HEK293T (cell line): ENCODE measurements around the gene LLCFC1.

Experiments used
- CTCF ChIA-PET: fragments of 350-600 bp; formaldehyde crosslinking; extraction: SDS; loops from one replicate; lab custom pipeline; 2021; ENCODE audit warnings: antibody characterized with exemption, inconsistent platforms; lab: Yijun Ruan, JAX
- POLR2A ChIA-PET: fragments of 350-600 bp; formaldehyde crosslinking; extraction: SDS; loops from one replicate; lab custom pipeline; 2020; ENCODE audit warnings: antibody characterized with exemption, inconsistent platforms; lab: Yijun Ruan, JAX
- DNase-seq: peaks from one replicate; pipeline ENCODE4 v3.0.0; 2012; ENCODE audit warnings: mixed read lengths; ENCODE audit errors: extremely low spot score
- ARNT ChIP-seq: fragments of 450-650 bp; IDR thresholded peaks from 2 replicates; pipeline ENCODE4 v1.6.1; 2017; ENCODE audit warnings: mild to moderate bottlenecking
- BHLHE40 ChIP-seq: fragments of 450-650 bp; IDR thresholded peaks from 2 replicates; pipeline ENCODE4 v1.6.1; 2016; ENCODE audit warnings: mild to moderate bottlenecking, moderate library complexity, borderline replicate concordance
- CTBP1 ChIP-seq: fragments of 450-650 bp; IDR thresholded peaks from 2 replicates; pipeline ENCODE4 v1.6.1; 2016; ENCODE audit warnings: borderline replicate concordance
- ELF4 ChIP-seq: fragments of 450-650 bp; IDR thresholded peaks from 2 replicates; pipeline ENCODE4 v1.6.1; 2017; ENCODE audit warnings: antibody characterized with exemption
- FOXA1 ChIP-seq: fragments of 450-650 bp; IDR thresholded peaks from 2 replicates; pipeline ENCODE4 v1.6.1; 2016; ENCODE audit warnings: mild to moderate bottlenecking
- FOXK2 ChIP-seq: fragments of 450-650 bp; IDR thresholded peaks from 2 replicates; pipeline ENCODE4 v1.6.1; 2016; ENCODE audit warnings: mild to moderate bottlenecking
- FOXM1 ChIP-seq: fragments of 450-650 bp; IDR thresholded peaks from 2 replicates; pipeline ENCODE4 v1.6.1; 2017; ENCODE audit warnings: mild to moderate bottlenecking, borderline replicate concordance
- HDGF ChIP-seq: fragments of 450-650 bp; IDR thresholded peaks from 2 replicates; pipeline ENCODE4 v1.6.1; 2017; ENCODE audit warnings: antibody characterized with exemption, borderline replicate concordance
- L3MBTL2 ChIP-seq: fragments of 450-650 bp; conservative IDR thresholded peaks from 2 replicates; pipeline ENCODE4 v1.6.1; 2016; ENCODE audit warnings: mild to moderate bottlenecking
- LEF1 ChIP-seq: fragments of 450-650 bp; IDR thresholded peaks from 2 replicates; pipeline ENCODE4 v1.6.1; 2017; ENCODE audit warnings: mild to moderate bottlenecking, borderline replicate concordance
- NFRKB ChIP-seq: fragments of 450-650 bp; IDR thresholded peaks from 2 replicates; pipeline ENCODE4 v1.6.1; 2016; ENCODE audit warnings: mild to moderate bottlenecking, moderate library complexity
- SP1 ChIP-seq: fragments of 450-650 bp; IDR thresholded peaks from 2 replicates; pipeline ENCODE4 v1.6.1; 2017
- SUZ12 ChIP-seq: fragments of 450-650 bp; IDR thresholded peaks from 2 replicates; pipeline ENCODE4 v1.6.1; 2016; ENCODE audit warnings: mild to moderate bottlenecking
- TARDBP ChIP-seq: fragments of 450-650 bp; IDR thresholded peaks from 2 replicates; pipeline ENCODE4 v1.6.1; 2016
- ZNF384 ChIP-seq: fragments of 450-650 bp; IDR thresholded peaks from 2 replicates; pipeline ENCODE4 v1.6.1; 2016
- TF ChIP-seq, protein P1 (sequence below): fragments of 450-650 bp; IDR thresholded peaks from 2 replicates; pipeline ENCODE4 v1.6.1; 2016

Gene LLCFC1

DNA sequence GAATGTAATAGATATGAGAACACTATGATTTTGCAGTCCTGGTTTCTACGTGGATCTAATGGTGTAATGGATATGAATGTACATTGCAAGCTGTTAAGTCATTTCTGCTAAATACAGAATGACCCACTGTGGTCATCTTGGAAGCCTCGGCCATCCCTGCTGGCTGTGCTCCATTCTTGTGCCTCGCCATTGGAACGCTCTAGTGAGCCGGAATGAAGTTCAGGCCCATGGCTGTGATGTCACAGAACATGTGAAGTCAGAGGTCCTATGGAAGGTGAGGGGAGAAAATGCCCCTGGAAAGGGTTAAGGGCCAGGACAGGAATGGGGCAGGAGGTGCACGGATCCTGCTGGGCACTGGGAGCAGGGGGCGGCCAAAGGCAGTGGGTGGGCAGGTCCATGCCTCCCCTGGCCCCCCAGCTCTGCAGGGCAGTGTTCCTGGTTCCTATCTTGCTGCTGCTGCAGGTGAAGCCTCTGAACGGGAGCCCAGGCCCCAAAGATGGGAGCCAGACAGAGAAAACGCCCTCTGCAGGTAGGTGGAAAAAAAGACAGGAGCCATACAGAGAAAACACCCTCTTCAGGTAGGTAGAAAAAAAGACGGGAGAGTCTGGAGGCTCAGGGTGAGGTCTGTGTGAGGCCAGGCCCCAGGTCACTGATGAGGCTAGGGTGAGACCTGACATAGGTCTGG lies at the start of gene LLCFC1:
TSS of gene LLCFC1 (plus strand) at position 259 of the 685 bp plus-strand sequence. CDS start at position 397, 138 bp downstream.
- CTCF ChIA-PET: no interaction called here
- peak; percentile 53 for DNase-seq
- TF ChIP-seq CTBP1: no peak
- POLR2A ChIA-PET: no interaction called here

DNA sequence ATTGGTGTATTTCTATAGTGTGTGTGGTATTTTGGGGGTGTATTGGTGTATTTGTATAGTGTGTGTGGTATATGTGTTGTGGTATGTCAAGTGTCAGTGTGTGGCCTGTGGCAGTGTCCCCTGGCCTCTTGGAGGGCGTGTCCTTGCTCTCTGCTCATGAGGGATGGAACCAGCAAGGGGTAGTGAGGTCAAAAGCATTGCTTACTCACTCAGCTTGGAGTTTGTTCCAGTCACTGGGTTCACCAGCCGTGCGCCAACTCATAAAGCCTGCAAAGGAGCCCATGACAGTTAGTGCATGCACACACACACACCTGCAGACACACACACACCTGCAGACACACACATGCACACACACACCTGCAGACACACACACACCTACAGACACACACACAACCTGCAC lies 49.5 kb upstream of the LLCFC1 start:
- DNase-seq: no peak
- ChIA-PET POLR2A (no interaction called here), CTCF (no interaction called here)
- no peak for TF ChIP-seq CTBP1
- TF ChIP-seq HDGF: no peak
- TF ChIP-seq NFRKB: no peak
- TF ChIP-seq, protein P1, sequence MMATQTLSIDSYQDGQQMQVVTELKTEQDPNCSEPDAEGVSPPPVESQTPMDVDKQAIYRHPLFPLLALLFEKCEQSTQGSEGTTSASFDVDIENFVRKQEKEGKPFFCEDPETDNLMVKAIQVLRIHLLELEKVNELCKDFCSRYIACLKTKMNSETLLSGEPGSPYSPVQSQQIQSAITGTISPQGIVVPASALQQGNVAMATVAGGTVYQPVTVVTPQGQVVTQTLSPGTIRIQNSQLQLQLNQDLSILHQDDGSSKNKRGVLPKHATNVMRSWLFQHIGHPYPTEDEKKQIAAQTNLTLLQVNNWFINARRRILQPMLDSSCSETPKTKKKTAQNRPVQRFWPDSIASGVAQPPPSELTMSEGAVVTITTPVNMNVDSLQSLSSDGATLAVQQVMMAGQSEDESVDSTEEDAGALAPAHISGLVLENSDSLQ: no peak
- no peak for TF ChIP-seq FOXA1
- TF ChIP-seq LEF1: no peak
- TF ChIP-seq ZNF384: no peak
- no peak for TF ChIP-seq TARDBP
- TF ChIP-seq SUZ12: no peak
- TF ChIP-seq L3MBTL2: no peak
- TF ChIP-seq ARNT: no peak
- no peak for TF ChIP-seq ELF4
- TF ChIP-seq BHLHE40: no peak
- no peak for TF ChIP-seq SP1
- no peak for TF ChIP-seq FOXK2
- TF ChIP-seq FOXM1: no peak

DNA sequence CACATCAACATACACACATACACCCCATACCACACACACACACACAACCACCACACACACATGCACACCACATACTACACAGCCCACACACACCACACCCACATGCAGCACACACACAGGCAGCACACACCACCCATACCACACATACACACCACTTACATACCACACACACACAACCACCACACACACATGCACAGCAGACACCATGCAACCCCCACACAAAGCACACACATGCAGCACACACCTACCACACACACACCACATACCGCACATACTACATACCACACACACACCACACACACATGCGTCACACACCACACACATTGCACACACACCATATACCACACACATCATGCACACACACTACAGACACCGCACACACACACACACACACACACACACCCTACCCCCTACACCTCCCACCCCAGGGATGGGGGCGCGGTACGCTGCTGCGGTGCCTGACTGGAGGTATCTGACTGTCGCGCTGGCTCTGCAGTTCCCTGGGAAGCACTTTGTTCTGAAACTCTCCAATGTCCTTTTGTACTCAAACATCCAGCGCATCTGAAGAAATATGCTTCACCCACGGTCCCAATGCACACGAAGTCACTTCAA lies 48.3 kb upstream of the LLCFC1 start:
- no peak for DNase-seq
- ChIA-PET POLR2A (no interaction called here), CTCF (no interaction called here)
- no peak for TF ChIP-seq CTBP1
- no peak for TF ChIP-seq SUZ12
- TF ChIP-seq TARDBP: 0 out of 2 replicates have a peak, but pooled peaks have one; percentile 54
- no peak for TF ChIP-seq HDGF
- TF ChIP-seq, protein P1: no peak
- TF ChIP-seq ELF4: no peak
- no peak for TF ChIP-seq L3MBTL2
- TF ChIP-seq ARNT: no peak

DNA sequence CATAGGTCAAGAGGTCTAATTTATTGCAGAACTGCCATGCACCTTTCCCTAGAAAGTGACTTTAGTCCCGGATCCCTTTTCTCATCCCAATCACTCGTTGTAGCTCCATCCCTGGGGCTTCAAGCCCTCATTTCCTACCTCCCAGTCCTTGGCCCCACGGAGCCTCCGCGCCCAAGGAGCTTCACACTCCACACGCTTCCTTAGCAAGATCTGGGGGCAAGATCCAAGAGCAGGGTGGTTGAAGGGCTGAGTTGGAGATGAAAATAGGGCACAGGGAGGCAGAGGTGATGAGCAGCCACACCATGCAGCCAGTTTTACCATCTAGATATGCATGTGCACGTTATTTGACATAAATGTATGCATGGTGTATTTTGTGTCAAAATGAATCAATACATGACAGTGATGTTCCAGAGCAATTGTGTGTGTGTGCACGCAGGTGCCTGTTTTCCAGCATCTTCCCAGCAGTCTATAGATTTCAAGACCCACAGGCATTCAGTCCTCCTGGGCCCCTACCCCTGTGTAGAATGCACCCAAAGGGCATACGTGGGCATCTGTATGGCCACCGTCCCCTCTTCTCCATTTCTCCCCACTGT lies 47.7 kb upstream of the LLCFC1 start:
- TF ChIP-seq CTBP1: no peak
- no peak for TF ChIP-seq FOXK2
- TF ChIP-seq ELF4: no peak
- no peak for TF ChIP-seq ZNF384
- no peak for TF ChIP-seq FOXM1
- no peak for TF ChIP-seq LEF1
- no peak for TF ChIP-seq ARNT
- TF ChIP-seq L3MBTL2: no peak
- TF ChIP-seq, protein P1: no peak
- no peak for TF ChIP-seq NFRKB
- ChIA-PET POLR2A (no interaction called here), CTCF (no interaction called here)

DNA sequence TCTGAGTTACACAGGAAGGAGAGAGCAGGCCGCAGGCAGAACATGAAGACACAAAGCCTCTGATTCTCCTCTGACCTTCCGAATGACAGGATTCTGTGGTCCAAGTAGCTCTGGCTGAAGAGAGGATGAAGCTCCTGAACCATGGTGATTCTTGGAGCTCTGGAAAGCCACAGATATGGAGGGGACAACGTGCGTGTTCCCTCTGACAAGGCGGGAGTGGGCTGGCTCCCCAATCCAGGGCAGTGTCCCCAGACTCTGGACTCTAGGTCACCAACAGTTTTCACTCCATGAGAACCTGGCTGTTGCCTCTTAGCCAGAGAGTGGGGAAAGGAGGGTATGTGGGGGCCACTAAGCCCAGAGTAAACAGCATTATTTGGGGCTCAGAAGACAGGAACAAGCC lies 46.3 kb upstream of the LLCFC1 start:
- POLR2A ChIA-PET: no interaction called here
- CTCF ChIA-PET: interaction anchor here (0.9 kb wide), 1 partner anchor 322 kb away, joined by 3 read pairs; no protein-coding TSS in a partner anchor
- no peak for DNase-seq
- TF ChIP-seq NFRKB: no peak
- TF ChIP-seq L3MBTL2: no peak
- no peak for TF ChIP-seq SUZ12
- no peak for TF ChIP-seq LEF1
- TF ChIP-seq, protein P1: no peak
- no peak for TF ChIP-seq HDGF
- no peak for TF ChIP-seq TARDBP
- no peak for TF ChIP-seq ZNF384
- TF ChIP-seq SP1: no peak

More for the DNA sequence above, 47.7 kb upstream of the LLCFC1 start:
- no peak for DNase-seq
